HCT116 (cell line): ENCODE results near the gene CD164. TPM values are rescaled to one million over a fixed set of nuclear protein-coding genes. Genes with fewer than 3 reads are reported as not detected.

Experiments used
- ATAC-seq: fragments of 200-7000 bp; cut with Tn5 transposase; 2 replicates; pipeline ENCODE4 v1.9.1; 2020; ENCODE audit warnings: mild to moderate bottlenecking, moderate library complexity
- BruUV-seq: library from RNA; stranded (reverse); fragments of 400-500 nt; replicated peaks from 2 replicates; lab custom pipeline; 2021; lab: Mats Ljungman, UMichigan
- CTCF ChIA-PET: fragments of 300-600 bp; sonication (Branson Sonifier 250); formaldehyde crosslinking; loops from one replicate; lab custom pipeline; 2021; ENCODE audit warnings: antibody characterized with exemption; lab: Charles Lee
- POLR2A ChIA-PET: fragments of 300-600, 350-600 bp; sonication (Branson Sonifier 250); formaldehyde crosslinking; loops from one replicate; lab custom pipeline; 2021; ENCODE audit warnings: antibody characterized with exemption; lab: Charles Lee
- RAD21 ChIA-PET, 2 experiments: fragments of 300-600 bp; sonication (Branson Sonifier 250); formaldehyde crosslinking; loops; one replicate each; lab custom pipeline; 2023; ENCODE audit warnings: low total read pairs in 2 of 2; ENCODE audit not compliant: uncharacterized antibody in 2 of 2, unreplicated experiment in 2 of 2, low non-redundant PET in 1 of 2; lab: Charles Lee
- DNase-seq: peaks from one replicate; pipeline ENCODE4 v3.0.0-alpha.2; 2010; ENCODE audit warnings: low read depth, low spot score
- H2AFZ ChIP-seq: fragments of 200-600 bp; shearing (Covaris generic), sonication (generic); 2 replicates; pipeline ENCODE4 v1.6.1; 2017; ENCODE audit warnings: low read depth, mixed run types, mixed read lengths, antibody characterized with exemption, low read length; ENCODE audit not compliant: poor library complexity, severe bottlenecking
- H3K27ac ChIP-seq: 2 replicates; pipeline ENCODE4 v1.5.1; 2012; ENCODE audit warnings: low read depth, low read length
- H3K27me3 ChIP-seq: fragments of 200-600 bp; sonication (generic); 2 replicates; pipeline ENCODE4 v1.6.1; 2016; ENCODE audit warnings: mixed run types, low read length, mixed read lengths; ENCODE audit not compliant: insufficient read depth
- H3K36me3 ChIP-seq, 2 experiments: fragments of 200-500 bp in 1 of 2; fragments of 200-600 bp in 1 of 2; sonication (Bioruptor generic) in 1 of 2; sonication (generic) in 1 of 2; 2 replicates each; pipeline versions ENCODE4 v1.5.1 to v1.6.1; 2014 to 2016; ENCODE audit warnings: low read length in 2 of 2, inconsistent platforms in 1 of 2, mixed read lengths in 1 of 2, mixed run types in 1 of 2; ENCODE audit not compliant: insufficient read depth in 2 of 2, control insufficient read depth in 1 of 2
- H3K4me1 ChIP-seq, 2 experiments: fragments of 200-600 bp in 1 of 2; sonication (generic) in 1 of 2; 2 replicates each; pipeline versions ENCODE4 v1.5.1 to v1.6.1; 2012 to 2017; ENCODE audit warnings: low read length in 2 of 2, inconsistent platforms in 1 of 2, mild to moderate bottlenecking in 1 of 2, mixed read lengths in 1 of 2, mixed run types in 1 of 2, moderate library complexity in 1 of 2; ENCODE audit not compliant: insufficient read depth in 2 of 2, control insufficient read depth in 1 of 2
- H3K4me2 ChIP-seq: fragments of 200-600 bp; sonication (generic); 2 replicates; pipeline ENCODE4 v1.6.1; 2017; ENCODE audit warnings: mixed run types, low read length, mixed read lengths
- H3K4me3 ChIP-seq, 2 experiments: fragments of 200-600 bp in 1 of 2; sonication (generic) in 1 of 2; replicated peaks in 1 of 2; 2 replicates each; pipeline ENCODE4 v1.5.1; 2011 to 2016; ENCODE audit warnings: low read length in 2 of 2, control low read depth in 1 of 2, low read depth in 1 of 2, mild to moderate bottlenecking in 1 of 2, mixed read lengths in 1 of 2, mixed run types in 1 of 2
- H3K79me2 ChIP-seq: fragments of 200-600 bp; sonication (generic); 2 replicates; pipeline ENCODE4 v1.6.1; 2017; ENCODE audit warnings: mild to moderate bottlenecking, mixed run types, low read length, moderate library complexity, mixed read lengths; ENCODE audit not compliant: insufficient read depth
- H3K9ac ChIP-seq: fragments of 200-600 bp; sonication (generic); 2 replicates; pipeline ENCODE4 v1.6.1; 2016; ENCODE audit warnings: low read length, mixed read lengths
- H3K9me2 ChIP-seq: fragments of 200-600 bp; sonication (generic), shearing (Covaris generic); 2 replicates; pipeline ENCODE4 v1.6.1; 2017; ENCODE audit warnings: mixed run types, mild to moderate bottlenecking, moderate library complexity; ENCODE audit not compliant: insufficient read depth
- H3K9me3 ChIP-seq, 2 experiments: fragments of 200-500 bp in 1 of 2; fragments of 200-600 bp in 1 of 2; sonication (Bioruptor generic) in 1 of 2; sonication (generic) in 1 of 2; 2 replicates each; pipeline ENCODE4 v1.6.1; 2014 to 2017; ENCODE audit warnings: low read length in 2 of 2, mixed read lengths in 2 of 2, inconsistent platforms in 1 of 2, low read depth in 1 of 2, mild to moderate bottlenecking in 1 of 2, mixed run types in 1 of 2, moderate library complexity in 1 of 2; ENCODE audit not compliant: control insufficient read depth in 1 of 2, insufficient read depth in 1 of 2
- H4K20me1 ChIP-seq: fragments of 200-600 bp; sonication (generic), shearing (Covaris generic); 2 replicates; pipeline ENCODE4 v1.6.1; 2017; ENCODE audit warnings: mixed run types, mild to moderate bottlenecking, moderate library complexity; ENCODE audit not compliant: insufficient read depth
- CBX3 ChIP-seq: IDR thresholded peaks from 2 replicates; pipeline ENCODE4 v1.6.1; 2012; ENCODE audit warnings: low read depth
- ELF1 ChIP-seq: IDR thresholded peaks from 2 replicates; pipeline ENCODE4 v1.6.1; 2012; ENCODE audit warnings: low read depth, borderline replicate concordance
- EZH2phosphoT487 ChIP-seq: fragments of 200-600 bp; IDR thresholded peaks from 2 replicates; pipeline ENCODE4 v1.6.1; 2018; ENCODE audit warnings: antibody characterized with exemption, borderline replicate concordance
- POLR2AphosphoS5 ChIP-seq: IDR thresholded peaks from 2 replicates; pipeline ENCODE4 v1.6.1; 2011; ENCODE audit warnings: mild to moderate bottlenecking, low read depth, low read length, moderate library complexity
- ZFX ChIP-seq: fragments of 450-650 bp; IDR thresholded peaks from 2 replicates; pipeline ENCODE4 v1.6.1; 2017
- ZNF274 ChIP-seq: fragments of 200-500 bp; sonication (Bioruptor generic); IDR thresholded peaks from 2 replicates; pipeline ENCODE4 v1.6.1; 2014; ENCODE audit warnings: mild to moderate bottlenecking, low read depth, low read length, inconsistent platforms
- intact Hi-C: fragments of 100-400 bp; cut with micrococcal nuclease; formaldehyde crosslinking; loops from 2 replicates; pipeline ENCODE4 v1.10.0; 2022
- total RNA-seq: library from RNA; stranded (reverse); gene quantifications from one replicate; pipeline ENCODE4 v1.2.1, GENCODE V29; 2021; ENCODE audit not compliant: unreplicated experiment

The CD164 gene
- total RNA-seq, 1 experiment from 2014 or later, result 171 TPM

DNA sequence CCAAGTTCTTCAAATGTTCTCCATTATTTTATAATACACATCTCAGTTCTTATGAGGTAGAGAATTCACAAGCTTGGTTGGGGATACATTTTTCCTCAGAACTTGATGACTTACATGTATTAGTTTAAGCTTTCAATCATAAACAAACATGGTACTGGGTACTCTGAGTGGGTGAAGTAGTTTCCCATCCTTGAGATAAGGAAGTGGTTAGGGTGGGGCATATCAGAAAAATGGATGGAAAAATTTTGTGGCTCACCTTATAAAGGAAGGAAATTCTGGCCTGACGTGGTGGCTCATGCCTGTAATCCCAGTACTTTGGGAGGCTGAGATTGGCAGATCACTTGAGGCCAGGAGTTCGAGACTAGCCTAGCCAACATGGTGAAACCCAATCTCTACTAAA is 52.0 kb downstream of the CD164 start (continued):
- TF ChIP-seq ZNF274 (no peak), ZFX (no peak)

DNA sequence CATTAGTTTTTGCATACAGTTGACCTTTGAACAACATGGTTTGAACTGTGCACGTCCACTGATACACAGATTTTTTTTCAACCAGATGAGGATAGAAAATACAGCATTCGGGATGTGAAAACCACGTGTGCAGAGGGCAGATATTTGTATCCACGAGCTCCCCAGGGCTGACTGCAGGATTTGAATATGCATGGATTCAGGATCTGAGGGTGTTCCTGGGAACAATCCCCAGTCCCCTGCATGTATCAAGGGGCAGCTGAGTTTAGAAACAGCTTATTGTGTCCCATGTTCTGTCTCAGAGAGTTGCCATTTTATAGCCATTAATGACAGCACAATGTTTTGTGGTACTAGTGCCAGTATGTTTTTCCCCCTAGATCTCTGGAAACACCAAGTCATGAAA is 53.6 kb downstream of the CD164 start:
- TF ChIP-seq EZH2phosphoT487, result no peak
- TF ChIP-seq CBX3, result no peak
- ChIA-PET POLR2A (no interaction called here), CTCF (no interaction called here), RAD21 (no interaction called here)
- no TSS peak for BruUV-seq
- DNase-seq (no peak), ATAC-seq (no peak)
- Histone ChIP-seq H3K36me3 (no peaks in the 10 kb centered on the region), H3K9me3 (no peaks in the 10 kb centered on the region), H3K4me1 (no peaks in the 10 kb centered on the region), H3K27ac (no peak overlapping the region), H3K4me2 (no peak overlapping the region), H2AFZ (no peak overlapping the region), H3K4me3 (no peak overlapping the region), H3K9me2 (no peaks in the 10 kb centered on the region), H3K79me2 (no peaks in the 10 kb centered on the region), H4K20me1 (no peaks in the 10 kb centered on the region), H3K27me3 (no peaks in the 10 kb centered on the region), H3K9ac (no peak overlapping the region)
- intact Hi-C loops, result no loop called here

DNA sequence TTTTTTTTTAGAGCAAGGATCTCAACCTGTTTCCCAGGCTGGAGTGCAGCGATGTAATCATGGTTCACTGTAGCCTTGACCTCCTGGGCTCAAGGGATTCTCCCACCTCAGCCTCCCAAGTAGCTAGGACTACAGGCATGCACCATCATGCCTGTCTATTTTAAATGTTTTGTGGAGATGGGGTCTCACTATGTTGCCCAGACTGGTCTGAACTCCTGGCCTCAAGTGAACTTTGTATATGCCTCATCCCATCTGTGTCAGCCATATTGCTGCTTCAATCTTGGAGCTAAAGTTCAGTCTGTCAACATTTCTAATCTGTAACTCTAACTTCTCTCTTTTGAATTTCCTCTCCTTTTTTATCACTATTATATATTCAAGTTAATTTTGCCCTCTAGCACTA is 54.3 kb downstream of the CD164 start:
- no TSS peak for BruUV-seq
- Histone ChIP-seq H3K9me2 (no peaks in the 10 kb centered on the region), H2AFZ (no peak overlapping the region), H3K27ac (no peak overlapping the region), H3K79me2 (no peaks in the 10 kb centered on the region), H3K9me3 (no peaks in the 10 kb centered on the region), H3K9ac (no peak overlapping the region), H3K4me1 (no peaks in the 10 kb centered on the region), H3K4me2 (no peak overlapping the region), H3K27me3 (no peaks in the 10 kb centered on the region), H4K20me1 (no peaks in the 10 kb centered on the region), H3K4me3 (no peak overlapping the region), H3K36me3 (no peaks in the 10 kb centered on the region)
- intact Hi-C loops, result no loop called here
- ChIA-PET RAD21 (no interaction called here), CTCF (no interaction called here), POLR2A (no interaction called here)
- DNase-seq (no peak), ATAC-seq (no peak)
- no peak for TF ChIP-seq EZH2phosphoT487
- no peak for TF ChIP-seq ELF1
- TF ChIP-seq POLR2AphosphoS5, result no peak
